ENCODE results near the gene RECQL.
"Not testable (repeated sequence)": the region's sequence is repeated elsewhere in the genome, so short reads cannot be mapped to it uniquely, and the experiment has no call there.

RECQL gene

GRCh38 chr12:21438643-21439042, 62.8 kb downstream of the RECQL start:
- peak overlapping the region; percentile 95 to 96 for H3K4me3 Mint-ChIP-seq
- H3K36me3 Mint-ChIP-seq (ENCODE audit: insufficient read depth): peaks cover 27% of the 10 kb centered on the region
- no peaks in the 10 kb centered on the region for H3K9me3 Mint-ChIP-seq
- H3K27me3 Mint-ChIP-seq: no peaks in the 10 kb centered on the region
- no peak for ATAC-seq (replicated peaks)
- DNase-seq: no peak
- peak overlapping the region; percentile 96 to 97 for H3K27ac Mint-ChIP-seq
- H3K4me1 Mint-ChIP-seq (ENCODE audit: low read depth in 2 of 2): peaks cover 27 to 39% of the 10 kb centered on the region in 2 donors

- H3K36me3 Mint-ChIP-seq (ENCODE audit: insufficient read depth): peaks cover 10% of the 10 kb centered on the region
- no peak for DNase-seq
- no peak overlapping the region for H3K27ac Mint-ChIP-seq
- ATAC-seq (replicated peaks): no peak
- no peaks in the 10 kb centered on the region for H3K27me3 Mint-ChIP-seq
- H3K9me3 Mint-ChIP-seq: no peaks in the 10 kb centered on the region
- H3K4me1 Mint-ChIP-seq (ENCODE audit: low read depth in 2 of 2): peaks cover 14 to 20% of the 10 kb centered on the region in 2 donors
- H3K4me3 Mint-ChIP-seq: no peak overlapping the region
Measured at GRCh38 chr12:21434699-21435098, 66.7 kb downstream of the RECQL start.

GRCh38 chr12:21433525-21433924, 67.9 kb downstream of the RECQL start:
- no peak overlapping the region for H3K27ac Mint-ChIP-seq
- DNase-seq: no peak
- H3K4me1 Mint-ChIP-seq (ENCODE audit: low read depth in 2 of 2): peaks cover 4 to 8% of the 10 kb centered on the region in 2 donors
- peaks cover 10% of the 10 kb centered on the region for H3K36me3 Mint-ChIP-seq (ENCODE audit: insufficient read depth)
- H3K4me3 Mint-ChIP-seq: no peak overlapping the region
- no peaks in the 10 kb centered on the region for H3K27me3 Mint-ChIP-seq
- no peak for ATAC-seq (replicated peaks)
- no peaks in the 10 kb centered on the region for H3K9me3 Mint-ChIP-seq

GRCh38 chr12:21429994-21430393, 71.4 kb downstream of the RECQL start:
- DNase-seq: no peak
- no peak overlapping the region for H3K27ac Mint-ChIP-seq
- no peaks in the 10 kb centered on the region for H3K27me3 Mint-ChIP-seq
- no peak for ATAC-seq (replicated peaks)
- H3K36me3 Mint-ChIP-seq (ENCODE audit: insufficient read depth): no peaks in the 10 kb centered on the region
- H3K4me1 Mint-ChIP-seq (ENCODE audit: low read depth in 2 of 2): no peaks in the 10 kb centered on the region
- H3K9me3 Mint-ChIP-seq: no peaks in the 10 kb centered on the region
- H3K4me3 Mint-ChIP-seq: no peak overlapping the region

GRCh38 chr12:21428241-21428640, 73.2 kb downstream of the RECQL start:
- ATAC-seq (replicated peaks) (no peak), DNase-seq (no peak)
- Mint-ChIP-seq H3K9me3 (no peaks in the 10 kb centered on the region), H3K4me1 (ENCODE audit: low read depth in 2 of 2) (no peaks in the 10 kb centered on the region), H3K27ac (no peak overlapping the region), H3K27me3 (no peaks in the 10 kb centered on the region), H3K36me3 (ENCODE audit: insufficient read depth) (no peaks in the 10 kb centered on the region), H3K4me3 (no peak overlapping the region)

GRCh38 chr12:21419009-21419699, 82.3 kb downstream of the RECQL start:
- not testable (repeated sequence) for H3K9me3 Mint-ChIP-seq; H3K36me3 Mint-ChIP-seq (ENCODE audit: insufficient read depth); H3K27ac Mint-ChIP-seq; H3K4me3 Mint-ChIP-seq; ATAC-seq (replicated peaks); H3K4me1 Mint-ChIP-seq (ENCODE audit: low read depth in 2 of 2); DNase-seq
- H3K27me3 Mint-ChIP-seq: peaks cover 25 to 30% of the 10 kb centered on the region in 2 donors

Measured in effector memory CD8-positive, alpha-beta T cell (primary cell).